NCI-H2227 (cell line): Measurements from ENCODE around the gene RANBP3.

ENCODE experiments used
- DNase-seq: peaks from one replicate; lab custom pipeline; 2025; ENCODE audit not compliant: unreplicated experiment; lab: John Stamatoyannopoulos, UW

Gene RANBP3

GRCh38 chr19:5907241-5907640 lies 70.7 kb downstream of the RANBP3 start:
- DNase-seq = no peak

GRCh38 chr19:5905114-5905778 lies 72.7 kb downstream of the RANBP3 start:
- no peak for DNase-seq

GRCh38 chr19:5904352-5905113 lies 73.4 kb downstream of the RANBP3 start, which contains the start of gene VMAC:
VMAC (plus strand) TSS chr19:5904872; CDS start chr19:5904891, 19 bp downstream.
- peak; percentile 99 for DNase-seq

- DNase-seq = peak; percentile 95
Observed at GRCh38 chr19:5903624-5904351, 74.2 kb downstream of the RANBP3 start, which contains the start of gene NDUFA11. NDUFA11 (minus strand) TSS chr19:5903790; CDS start chr19:5903708, 82 bp downstream.

DNA sequence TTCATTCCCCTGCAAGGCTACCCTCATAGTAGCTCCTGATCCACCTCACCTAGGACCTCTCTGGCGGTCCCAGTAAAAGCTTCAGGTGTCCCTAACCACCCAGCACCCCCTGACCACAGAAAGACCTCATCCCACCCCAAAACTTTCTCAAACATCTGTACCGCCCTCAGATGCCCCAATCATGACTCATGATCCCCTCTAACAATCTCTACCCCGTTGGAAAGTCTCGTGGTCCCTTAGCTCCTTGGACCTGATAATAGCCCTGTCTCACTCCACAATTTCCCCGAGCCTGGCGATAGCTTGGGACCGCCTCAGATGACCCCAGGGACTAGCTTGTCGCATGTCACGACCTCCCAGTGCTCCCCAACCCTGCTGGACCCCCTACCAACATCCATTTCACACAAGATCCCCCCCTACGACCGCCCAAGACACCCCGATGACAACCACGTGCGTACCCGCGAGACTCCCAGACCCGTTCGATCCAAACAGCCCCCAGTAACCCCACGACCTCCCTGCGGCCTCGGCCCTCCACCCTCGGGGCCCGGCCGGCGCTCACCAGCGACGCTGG lies 74.8 kb downstream of the RANBP3 start:
- DNase-seq = no peak

DNA sequence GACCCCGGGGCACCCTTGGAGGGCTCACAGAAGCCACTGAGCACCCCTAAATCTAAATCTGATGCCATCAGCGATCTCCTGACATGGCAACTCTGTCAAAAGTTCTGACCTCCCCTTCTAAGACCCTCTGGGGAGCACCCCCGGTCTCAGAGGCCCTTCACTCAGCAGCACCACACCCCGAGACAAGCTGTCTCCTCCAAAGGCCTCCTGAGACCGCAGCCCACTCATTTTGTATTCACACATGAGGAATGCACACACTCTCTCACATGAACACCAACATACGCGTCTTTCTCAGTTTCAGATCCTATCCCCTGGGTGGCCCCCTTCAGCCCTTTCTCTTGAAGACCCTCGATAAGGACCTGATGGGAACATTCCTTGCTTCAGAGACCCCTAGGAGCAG lies 77.0 kb downstream of the RANBP3 start:
- DNase-seq = no peak

GRCh38 chr19:5899728-5900526 lies 78.0 kb downstream of the RANBP3 start:
- DNase-seq = no peak

- no peak for DNase-seq
Observed at GRCh38 chr19:5897189-5897969, 80.6 kb downstream of the RANBP3 start.

- no peak for DNase-seq
Observed at GRCh38 chr19:5896365-5897076, 81.4 kb downstream of the RANBP3 start.

DNA sequence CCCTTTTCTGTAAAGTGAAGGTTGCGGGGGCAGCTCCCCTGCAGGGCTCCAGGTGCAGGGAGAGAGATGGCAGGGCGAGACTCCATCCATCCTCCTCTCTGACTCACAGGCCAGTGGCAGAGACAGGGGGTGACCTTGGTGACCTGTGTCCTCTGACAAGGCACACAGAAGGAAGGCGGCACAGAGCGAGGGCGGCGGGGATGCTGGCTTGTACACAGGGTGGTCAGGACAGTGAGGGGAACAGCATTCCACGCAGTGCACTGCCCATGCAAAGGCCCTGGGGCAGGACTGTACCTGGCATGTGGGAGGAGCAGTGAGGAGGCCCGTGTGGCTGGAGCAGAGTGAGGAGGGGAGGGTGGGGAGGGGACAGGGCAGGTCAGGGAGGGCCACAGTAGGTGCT lies 82.0 kb downstream of the RANBP3 start:
- DNase-seq = no peak

DNA sequence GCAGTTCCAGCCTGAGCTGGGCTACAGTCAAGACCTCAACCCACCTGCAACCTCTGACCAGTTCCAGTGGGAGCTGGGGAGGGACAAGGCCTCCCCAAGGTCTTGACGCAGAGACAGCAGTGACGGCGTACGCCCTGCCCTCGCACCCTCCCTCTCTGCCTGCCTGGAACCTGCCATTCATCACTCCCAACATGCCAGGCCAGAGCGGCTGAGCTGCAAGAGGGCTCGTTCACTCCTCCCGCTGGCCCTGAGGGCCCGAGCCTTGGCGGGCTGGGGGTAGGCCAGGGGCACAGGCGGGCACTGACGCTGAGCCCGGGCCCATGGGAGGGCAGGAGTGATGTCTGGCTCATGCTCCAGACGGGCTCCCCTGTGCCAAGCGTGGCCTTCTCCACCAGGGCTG lies 82.5 kb downstream of the RANBP3 start:
- DNase-seq = no peak

DNA sequence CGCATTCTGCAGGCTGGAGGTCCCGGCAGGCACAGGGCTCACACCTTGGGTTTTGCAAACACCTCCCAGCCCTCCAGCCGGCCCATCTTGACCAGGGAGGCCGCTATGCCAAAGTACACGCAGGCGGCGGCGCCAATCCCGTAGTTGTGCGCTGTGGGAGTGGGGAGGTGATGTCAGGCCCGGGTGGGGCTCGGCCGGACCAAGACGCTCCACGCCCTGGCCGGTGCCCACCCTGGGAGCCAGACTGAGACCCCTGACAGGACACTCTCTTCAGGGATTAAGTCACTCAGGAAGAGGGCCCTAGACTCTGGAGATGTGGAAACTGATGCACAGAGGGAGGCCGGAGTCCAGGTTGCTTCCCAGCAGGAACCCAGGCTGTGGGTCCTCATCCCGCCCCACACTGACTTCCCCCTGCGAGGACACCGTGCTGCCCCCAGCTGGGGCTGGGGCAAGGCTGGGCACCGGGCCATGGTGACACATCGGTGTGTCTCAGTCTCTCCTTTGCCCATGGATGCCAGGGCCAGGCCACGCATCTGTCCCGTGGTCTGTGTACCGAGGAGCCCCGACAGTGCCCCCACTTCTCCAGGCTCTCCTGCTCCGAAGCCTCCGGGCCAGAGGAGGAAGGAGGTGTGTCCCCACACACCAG lies 83.1 kb downstream of the RANBP3 start:
- no peak for DNase-seq

DNA sequence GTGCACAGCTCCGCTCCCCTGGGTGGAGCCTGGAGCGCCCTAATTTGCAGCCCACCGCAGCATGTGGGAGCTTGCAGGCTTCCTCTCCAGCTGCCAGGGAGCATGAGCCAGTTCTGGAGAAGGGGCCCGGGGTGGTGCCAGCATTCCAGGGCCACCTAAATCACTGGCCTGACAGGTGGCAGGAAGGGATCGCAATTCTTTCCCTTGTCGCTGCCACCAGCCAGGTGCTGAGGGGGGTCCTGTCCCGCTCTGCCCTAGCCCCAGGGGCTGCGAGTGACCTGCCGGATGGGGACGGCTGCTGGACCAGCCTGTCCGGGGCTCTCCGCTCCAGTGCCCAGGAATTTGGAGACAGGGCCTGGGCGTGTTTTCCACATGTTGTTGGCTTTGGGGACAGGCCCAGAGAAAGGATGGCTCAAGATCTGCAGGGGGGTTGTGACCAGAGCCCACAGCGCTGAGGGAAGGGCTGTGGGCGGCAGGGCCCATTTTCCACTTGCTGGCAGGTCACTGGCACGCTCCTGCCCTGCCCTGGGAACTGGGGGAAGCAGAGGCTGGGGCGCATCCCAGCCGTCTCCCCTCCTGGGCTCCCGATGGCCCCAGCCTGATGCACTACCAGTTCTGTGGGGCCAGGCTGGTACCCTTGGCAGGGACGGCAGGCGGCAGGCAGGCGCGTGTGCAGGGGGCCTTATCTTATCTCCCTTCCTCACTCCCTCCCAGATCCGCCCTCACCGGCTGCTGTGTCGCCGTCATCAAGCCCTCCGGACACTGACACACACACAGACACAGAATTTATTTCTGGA lies 83.8 kb downstream of the RANBP3 start:
- no peak for DNase-seq

- no peak for DNase-seq
Observed at GRCh38 chr19:5893296-5893903, 84.5 kb downstream of the RANBP3 start.

GRCh38 chr19:5892772-5893275 lies 85.1 kb downstream of the RANBP3 start:
- DNase-seq = no peak

- peak; percentile 24 for DNase-seq
Observed at GRCh38 chr19:5891938-5892771, 85.8 kb downstream of the RANBP3 start.
